K562 (cell line): Measurements from ENCODE around the gene CORT. TPM values are rescaled to one million over a fixed set of nuclear protein-coding genes. Genes with fewer than 3 reads are reported as not detected.
A peak's percentile ranks its signal among the peaks of the same experiment; 100 is the strongest.

Source experiments
- ATAC-seq: fragments of 200-7000 bp; cut with Tn5 transposase; 3 replicates; pipeline ENCODE4 v1.9.1; 2020; ENCODE audit warnings: moderate library complexity
- BruUV-seq: library from RNA; stranded (reverse); fragments of 400-500 nt; replicated peaks from 2 replicates; lab custom pipeline; 2021; lab: Mats Ljungman, UMichigan
- CTCF ChIA-PET: fragments of 300-600 bp; formaldehyde crosslinking; extraction: SDS; loops from one replicate; lab custom pipeline; 2021; ENCODE audit warnings: low intra/inter-chr PET ratio; lab: Yijun Ruan, JAX
- POLR2A ChIA-PET: fragments of 300-600, 350-650 bp; sonication (Branson Sonifier 250); formaldehyde crosslinking; extraction: SDS; loops from one replicate; lab custom pipeline; 2021; ENCODE audit warnings: antibody characterized with exemption, inconsistent platforms; lab: Yijun Ruan, JAX
- DNase-seq, 4 experiments: peaks; one replicate each; pipeline versions ENCODE4 v3.0.0 to v3.0.0-alpha.2; 2011 to 2018; ENCODE audit warnings: low spot score in 3 of 4, mixed read lengths in 3 of 4; ENCODE audit errors: extremely low read depth in 1 of 4
- FAIRE-seq: peaks from 2 replicates; lab custom pipeline; 2011; peaks lifted over from hg19 to GRCh38; lab: Jason Lieb, UNC
- H2AFZ ChIP-seq: 2 replicates; pipeline ENCODE4 v1.6.0; 2011; ENCODE audit warnings: low read depth, low read length, control low read depth, inconsistent platforms
- H3K27ac ChIP-seq: fragments of 200-600 bp; 3 replicates; pipeline ENCODE4 v1.8.0; 2011; ENCODE audit warnings: low read depth, mild to moderate bottlenecking, control low read depth, inconsistent platforms, low read length, moderate library complexity, mixed read lengths; ENCODE audit errors: extremely low read depth
- H3K27me3 ChIP-seq, 2 experiments: fragments of 300-600 bp in 1 of 2; 2 replicates in 1 of 2; 3 replicates in 1 of 2; pipeline versions ENCODE4 v1.6.0 to v1.8.0; 2011; ENCODE audit warnings: inconsistent platforms in 2 of 2, low read length in 2 of 2, mild to moderate bottlenecking in 1 of 2, mixed read lengths in 1 of 2, moderate library complexity in 1 of 2; ENCODE audit not compliant: control insufficient read depth in 2 of 2, insufficient read depth in 2 of 2
- H3K36me3 ChIP-seq: fragments of 300-600 bp; 3 replicates; pipeline ENCODE4 v1.8.0; 2011; ENCODE audit warnings: mild to moderate bottlenecking, low read length, inconsistent platforms; ENCODE audit not compliant: control insufficient read depth, insufficient read depth
- H3K4me1 ChIP-seq, 2 experiments: fragments of 200-600 bp in 1 of 2; replicated peaks in 1 of 2; 2 replicates in 1 of 2; 3 replicates in 1 of 2; pipeline versions ENCODE4 v1.5.1 to v1.8.0; 2011; ENCODE audit warnings: inconsistent platforms in 2 of 2, low read length in 2 of 2, mild to moderate bottlenecking in 1 of 2, mixed read lengths in 1 of 2, moderate library complexity in 1 of 2; ENCODE audit not compliant: control insufficient read depth in 2 of 2, insufficient read depth in 2 of 2
- H3K4me2 ChIP-seq: 2 replicates; pipeline ENCODE4 v1.6.1; 2011; ENCODE audit warnings: low read length, control low read depth, inconsistent platforms, mixed read lengths; ENCODE audit not compliant: insufficient read depth
- H3K4me3 ChIP-seq: fragments of 200-600 bp; sonication (generic), shearing (Covaris generic); 2 replicates; pipeline ENCODE4 v1.5.1; 2016; ENCODE audit warnings: control low read depth, inconsistent platforms
- H3K79me2 ChIP-seq: fragments of 200-600 bp; 3 replicates; pipeline ENCODE4 v1.8.0; 2011; ENCODE audit warnings: low read length, inconsistent platforms; ENCODE audit not compliant: control insufficient read depth, insufficient read depth
- H3K9ac ChIP-seq, 2 experiments: 2 replicates each; pipeline versions ENCODE4 v1.6.0 to v1.6.1; 2011; ENCODE audit warnings: low read depth in 2 of 2, low read length in 2 of 2, control low read depth in 1 of 2, inconsistent platforms in 1 of 2, mild to moderate bottlenecking in 1 of 2, mixed read lengths in 1 of 2; ENCODE audit not compliant: insufficient read depth in 1 of 2
- H3K9me1 ChIP-seq: one replicate; pipeline ENCODE4 v1.6.0; 2011; ENCODE audit warnings: inconsistent platforms, mild to moderate bottlenecking, low read length, moderate library complexity; ENCODE audit not compliant: control insufficient read depth, insufficient read depth
- H3K9me3 ChIP-seq: replicated peaks from 2 replicates; pipeline ENCODE4 v1.5.1; 2011; ENCODE audit warnings: low read depth, low read length, inconsistent platforms; ENCODE audit not compliant: control insufficient read depth, insufficient read depth
- H4K20me1 ChIP-seq: replicated peaks from 2 replicates; pipeline ENCODE4 v1.6.1; 2011; ENCODE audit warnings: low read length, inconsistent platforms, mixed read lengths; ENCODE audit not compliant: control insufficient read depth, insufficient read depth
- BCOR ChIP-seq: fragments of 450-650 bp; IDR thresholded peaks from 2 replicates; pipeline ENCODE4 v1.6.1; 2016
- FOXP1 ChIP-seq: sonication (generic); formaldehyde crosslinking; IDR thresholded peaks from 2 replicates; pipeline ENCODE4 v1.8.0; 2022; ENCODE audit warnings: mild to moderate bottlenecking, missing genetic modification reagents
- HNRNPK ChIP-seq: fragments of 200-400 bp; formaldehyde crosslinking; IDR thresholded peaks from one replicate; pipeline ENCODE4 v1.6.1; 2018; ENCODE audit warnings: mild to moderate bottlenecking, low read depth, low read length; ENCODE audit not compliant: poor library complexity, severe bottlenecking
- NFATC3 ChIP-seq: fragments of 450-650 bp; IDR thresholded peaks from 2 replicates; pipeline ENCODE4 v1.6.1; 2017; ENCODE audit warnings: mild to moderate bottlenecking
- RCOR1 ChIP-seq, 2 experiments: IDR thresholded peaks; 2 replicates each; pipeline ENCODE4 v1.6.1; 2012; ENCODE audit warnings: low read depth in 2 of 2, low read length in 2 of 2, borderline replicate concordance in 1 of 2, improper control_type of control experiment in 1 of 2
- SMARCE1 ChIP-seq: fragments of 450-650 bp; IDR thresholded peaks from 2 replicates; pipeline ENCODE4 v1.7.1; 2016; ENCODE audit warnings: mild to moderate bottlenecking
- SP1 ChIP-seq: sonication (generic); formaldehyde crosslinking; IDR thresholded peaks from 2 replicates; pipeline ENCODE4 v1.8.1; 2022; ENCODE audit warnings: mild to moderate bottlenecking, missing genetic modification reagents
- TAF15 ChIP-seq: fragments of 200-400 bp; formaldehyde crosslinking; IDR thresholded peaks from 2 replicates; pipeline ENCODE4 v1.6.1; 2017; ENCODE audit warnings: mild to moderate bottlenecking, low read depth, low read length, moderate library complexity
- ZBTB17 ChIP-seq: fragments of 450-650 bp; formaldehyde crosslinking; IDR thresholded peaks from 2 replicates; pipeline ENCODE4 v1.4.0; 2020; ENCODE audit warnings: mild to moderate bottlenecking
- ZC3H8 ChIP-seq: fragments of 450-650 bp; IDR thresholded peaks from 2 replicates; pipeline ENCODE4 v1.6.1; 2017
- ZNF143 ChIP-seq: sonication (generic); formaldehyde crosslinking; IDR thresholded peaks from 2 replicates; pipeline ENCODE4 v1.9.0; 2022; ENCODE audit warnings: mild to moderate bottlenecking, missing genetic modification reagents
- ZNF695 ChIP-seq: fragments of 450-650 bp; formaldehyde crosslinking; IDR thresholded peaks from 2 replicates; pipeline ENCODE4 v1.4.0; 2020; ENCODE audit warnings: mild to moderate bottlenecking, moderate library complexity
- ZNF77 ChIP-seq: fragments of 250-450 bp; sonication (Bioruptor Pico); IDR thresholded peaks from 2 replicates; pipeline ENCODE4 v1.5.0; 2020
- WGBS: fragments of 100-300 bp; shearing (Covaris generic); methylation state at CpG from one replicate; pipeline ENCODE4 v1.1.6; 2016; ENCODE audit warnings: low coverage, mixed read lengths; ENCODE audit not compliant: insufficient coverage; ENCODE audit errors: missing lambda C conversion rate; 5-methylcytosine and 5-hydroxymethylcytosine counted together
- in situ Hi-C: fragments of 300-500 bp; cut with MboI; formaldehyde crosslinking; loops from 4 replicates; pipeline ENCODE4 v1.15.0; 2018; ENCODE audit warnings: inconsistent platforms, mixed read lengths
- intact Hi-C: fragments of 100-400 bp; cut with micrococcal nuclease; formaldehyde crosslinking; loops from 2 replicates; pipeline ENCODE4 v1.14.2; 2022
- polyA plus RNA-seq, 8 experiments: library from polyadenylated mRNA; depleted of rRNA in 4 of 8; stranded (reverse) in 5 of 8; unstranded in 3 of 8; fragments of >200 nt; fragmentation: Nextera tagmentation in 2 of 8; fragmentation: Illumina TruSeq in 1 of 8; extraction: Ambion mirVana in 2 of 8; extraction: Trizol in 1 of 8; gene quantifications; 2 replicates each; pipeline versions ENCODE4 v1.2.1 to v1.2.3, GENCODE V29; 2011 to 2014; ENCODE audit warnings: inconsistent platforms in 1 of 8, missing spikeins in 1 of 8
- total RNA-seq, 7 experiments: library from RNA; depleted of rRNA in 6 of 7; stranded (reverse); fragments of >200 nt in 6 of 7; fragmentation: Illumina TruSeq in 2 of 7; extraction: Trizol in 2 of 7; gene quantifications; 2 replicates each; pipeline versions ENCODE4 v1.2.1 to v1.2.3, GENCODE V29; 2011 to 2021; ENCODE audit warnings: low replicate concordance in 1 of 7
- TF ChIP-seq, protein P1 (sequence below): fragments of 250-450 bp; sonication (Bioruptor Pico); IDR thresholded peaks from 2 replicates; pipeline ENCODE4 v1.4.0; 2020; ENCODE audit warnings: mild to moderate bottlenecking, moderate library complexity
- TF ChIP-seq, protein P2 (sequence below), 2 experiments: IDR thresholded peaks; 2 replicates each; pipeline ENCODE4 v1.6.1; 2011; ENCODE audit warnings: borderline replicate concordance in 1 of 2, control low read depth in 1 of 2, low read depth in 1 of 2, low read length in 1 of 2, mild to moderate bottlenecking in 1 of 2, mixed read lengths in 1 of 2, moderate library complexity in 1 of 2; ENCODE audit not compliant: insufficient read depth in 1 of 2, insufficient read length in 1 of 2, poor library complexity in 1 of 2, severe bottlenecking in 1 of 2; ENCODE audit errors: extremely low read depth in 1 of 2
- TF ChIP-seq, protein P3 (sequence below): fragments of 450-650 bp; IDR thresholded peaks from one replicate; pipeline ENCODE4 v1.6.1; 2018; ENCODE audit warnings: mild to moderate bottlenecking, moderate library complexity; ENCODE audit not compliant: partially characterized antibody

Gene CORT
- total and polyA plus RNA-seq, 9 of the 15 experiments (the other 6 are each of a cell fraction or from before 2014, with no cell fraction given): 0.08 to 0.54 (median 0.13) TPM; not detected in 5

DNA sequence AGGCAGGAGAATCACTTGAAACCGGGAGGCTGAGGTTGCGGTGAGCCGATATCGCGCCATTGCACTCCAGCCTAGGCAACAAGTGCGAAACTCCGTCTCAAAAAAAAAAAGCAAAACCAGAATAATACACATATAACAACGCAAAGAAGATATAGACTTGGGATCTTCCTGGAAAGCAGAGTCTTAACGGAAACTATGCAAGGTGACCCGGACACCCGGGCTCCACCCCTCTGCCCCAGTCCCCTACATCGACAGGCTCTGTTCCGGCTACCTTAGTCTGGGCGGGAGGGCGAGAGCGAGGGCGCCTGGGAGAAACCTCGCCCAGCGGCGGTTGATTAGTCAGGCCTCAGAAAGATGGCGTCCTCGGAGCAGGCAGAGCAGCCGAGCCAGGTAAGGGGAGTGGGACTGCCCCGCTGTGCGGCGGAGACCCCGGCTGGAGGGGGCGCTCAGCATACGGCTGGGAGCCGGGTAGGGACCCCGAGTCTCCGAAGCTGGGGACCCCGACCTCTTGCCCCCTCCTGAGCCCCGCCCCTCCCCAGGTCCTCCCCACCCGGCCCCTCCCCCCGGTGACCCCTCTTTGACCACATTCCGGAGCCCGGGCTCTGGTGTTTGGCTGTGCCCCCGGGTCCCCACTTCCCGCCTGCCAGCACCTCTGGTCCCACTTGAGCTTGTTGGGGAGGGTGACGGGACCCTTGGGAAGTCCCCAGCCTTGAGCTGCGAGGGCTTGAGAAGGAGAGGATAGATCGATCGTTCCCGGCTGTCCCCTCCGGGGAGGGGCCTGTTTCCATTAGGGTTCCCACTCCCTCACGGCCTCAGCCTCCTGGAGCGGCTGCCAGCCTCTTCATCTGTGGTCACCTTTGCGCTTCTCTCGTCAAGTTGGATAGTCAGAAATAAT, 25.0 kb downstream of the CORT start, which contains the start of gene PEX14:
Gene PEX14, plus strand, starts transcription at position 338 of the 895 bp plus-strand sequence. Its CDS starts 17 bp downstream, at position 355.
- Histone ChIP-seq H3K27ac (peak within 1 kb of the TSS; percentile 90), H3K4me3 (peak within 1 kb of the TSS; percentile 72), H3K4me2 (peak within 1 kb of the TSS; percentile 84), H3K9ac (peak within 1 kb of the TSS; percentile 82 to 98), H2AFZ (peak within 1 kb of the TSS; percentile 84), H3K4me1 (peaks cover 24 to 31% of the 10 kb centered on the region in 2 experiments; a peak in 4 of 5 replicates), H3K79me2 (peaks cover 68% of the 10 kb centered on the region), H3K36me3 (peaks cover 27% of the 10 kb centered on the region), H3K9me3 (no peaks in the 10 kb centered on the region), H4K20me1 (no peaks in the 10 kb centered on the region), H3K27me3 (no peaks in the 10 kb centered on the region), H3K9me1 (no peaks in the 10 kb centered on the region)
- intact Hi-C loops (loop anchor here (2.0 to 5.0 kb wide), 2 partner anchors 20 to 98 kb away; no protein-coding TSS in a partner anchor), in situ Hi-C loops (no loop called here)
- DNase-seq: peak; percentile 93 to 98 (median 96)
- ChIA-PET CTCF (no interaction called here), POLR2A (interaction anchor here (0.6 to 0.9 kb wide), 5 partner anchors 20 to 160 kb away, joined by 3 to 4 read pairs (median 3); partner anchors contain the start of gene CENPS)
- peak; percentile 80 for FAIRE-seq
- ATAC-seq: peak; percentile 91
- 7% methylated on average over 43 of the region's 50 CpGs for WGBS
- no TSS peak for BruUV-seq
- TF ChIP-seq FOXP1 (0 out of 2 replicates have a peak, but pooled peaks have one; percentile 23), BCOR (peak; percentile 78), ZNF695 (no peak), SP1 (CRISPR knock-in tag) (peak; percentile 78), NFATC3 (no peak), ZNF143 (CRISPR knock-in tag) (peak; percentile 84), ZC3H8 (no peak), RCOR1 (IDR thresholded peaks at IDR 0.05; ENCODE audit: borderline replicate concordance in 1 of 2, low read depth in 2 of 2, low read length in 2 of 2) (peak in 1 of 2 experiments; percentile 69; a peak in 1 of 4 replicates), SMARCE1 (peak; percentile 53), TAF15 (no peak), ZBTB17 (peak; percentile 100), HNRNPK (no peak), ZNF77 (CRISPR knock-in tag) (no peak)
- TF ChIP-seq, protein P1, sequence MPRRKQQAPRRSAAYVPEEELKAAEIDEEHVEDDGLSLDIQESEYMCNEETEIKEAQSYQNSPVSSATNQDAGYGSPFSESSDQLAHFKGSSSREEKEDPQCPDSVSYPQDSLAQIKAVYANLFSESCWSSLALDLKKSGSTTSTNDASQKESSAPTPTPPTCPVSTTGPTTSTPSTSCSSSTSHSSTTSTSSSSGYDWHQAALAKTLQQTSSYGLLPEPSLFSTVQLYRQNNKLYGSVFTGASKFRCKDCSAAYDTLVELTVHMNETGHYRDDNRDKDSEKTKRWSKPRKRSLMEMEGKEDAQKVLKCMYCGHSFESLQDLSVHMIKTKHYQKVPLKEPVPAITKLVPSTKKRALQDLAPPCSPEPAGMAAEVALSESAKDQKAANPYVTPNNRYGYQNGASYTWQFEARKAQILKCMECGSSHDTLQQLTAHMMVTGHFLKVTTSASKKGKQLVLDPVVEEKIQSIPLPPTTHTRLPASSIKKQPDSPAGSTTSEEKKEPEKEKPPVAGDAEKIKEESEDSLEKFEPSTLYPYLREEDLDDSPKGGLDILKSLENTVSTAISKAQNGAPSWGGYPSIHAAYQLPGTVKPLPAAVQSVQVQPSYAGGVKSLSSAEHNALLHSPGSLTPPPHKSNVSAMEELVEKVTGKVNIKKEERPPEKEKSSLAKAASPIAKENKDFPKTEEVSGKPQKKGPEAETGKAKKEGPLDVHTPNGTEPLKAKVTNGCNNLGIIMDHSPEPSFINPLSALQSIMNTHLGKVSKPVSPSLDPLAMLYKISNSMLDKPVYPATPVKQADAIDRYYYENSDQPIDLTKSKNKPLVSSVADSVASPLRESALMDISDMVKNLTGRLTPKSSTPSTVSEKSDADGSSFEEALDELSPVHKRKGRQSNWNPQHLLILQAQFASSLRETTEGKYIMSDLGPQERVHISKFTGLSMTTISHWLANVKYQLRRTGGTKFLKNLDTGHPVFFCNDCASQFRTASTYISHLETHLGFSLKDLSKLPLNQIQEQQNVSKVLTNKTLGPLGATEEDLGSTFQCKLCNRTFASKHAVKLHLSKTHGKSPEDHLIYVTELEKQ: no peak
- TF ChIP-seq, protein P2, sequence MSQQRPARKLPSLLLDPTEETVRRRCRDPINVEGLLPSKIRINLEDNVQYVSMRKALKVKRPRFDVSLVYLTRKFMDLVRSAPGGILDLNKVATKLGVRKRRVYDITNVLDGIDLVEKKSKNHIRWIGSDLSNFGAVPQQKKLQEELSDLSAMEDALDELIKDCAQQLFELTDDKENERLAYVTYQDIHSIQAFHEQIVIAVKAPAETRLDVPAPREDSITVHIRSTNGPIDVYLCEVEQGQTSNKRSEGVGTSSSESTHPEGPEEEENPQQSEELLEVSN (IDR thresholded peaks at IDR 0.05; ENCODE audit: borderline replicate concordance in 1 of 2, extremely low read depth in 1 of 2, insufficient read depth in 1 of 2, insufficient read length in 1 of 2, low read depth in 1 of 2, low read length in 1 of 2, poor library complexity in 1 of 2, severe bottlenecking in 1 of 2): peak in 1 of 2 experiments; percentile 3
- TF ChIP-seq, protein P3, sequence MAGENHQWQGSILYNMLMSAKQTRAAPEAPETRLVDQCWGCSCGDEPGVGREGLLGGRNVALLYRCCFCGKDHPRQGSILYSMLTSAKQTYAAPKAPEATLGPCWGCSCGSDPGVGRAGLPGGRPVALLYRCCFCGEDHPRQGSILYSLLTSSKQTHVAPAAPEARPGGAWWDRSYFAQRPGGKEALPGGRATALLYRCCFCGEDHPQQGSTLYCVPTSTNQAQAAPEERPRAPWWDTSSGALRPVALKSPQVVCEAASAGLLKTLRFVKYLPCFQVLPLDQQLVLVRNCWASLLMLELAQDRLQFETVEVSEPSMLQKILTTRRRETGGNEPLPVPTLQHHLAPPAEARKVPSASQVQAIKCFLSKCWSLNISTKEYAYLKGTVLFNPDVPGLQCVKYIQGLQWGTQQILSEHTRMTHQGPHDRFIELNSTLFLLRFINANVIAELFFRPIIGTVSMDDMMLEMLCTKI: no peak
